ENCODE measurements around the gene CHST15.
A peak's percentile ranks its signal among the peaks of the same experiment; 100 is the strongest.
"Not testable (repeated sequence)": the region's sequence is repeated elsewhere in the genome, so short reads cannot be mapped to it uniquely, and the experiment has no call there.

Gene CHST15

GRCh38 chr10:124097883-124098282 is 4.5 kb upstream of the CHST15 start:
- no peak for DNase-seq

GRCh38 chr10:124096494-124096893 is 3.1 kb upstream of the CHST15 start:
- no peak for DNase-seq

GRCh38 chr10:124095801-124096200 is 2.4 kb upstream of the CHST15 start:
- not testable (repeated sequence) for DNase-seq

GRCh38 chr10:124095096-124095495 is 1.7 kb upstream of the CHST15 start:
- DNase-seq: no peak

- DNase-seq: no peak
Measured at GRCh38 chr10:124094419-124094785, 1.0 kb upstream of the CHST15 start.

GRCh38 chr10:124093774-124094418 is 498 bp upstream of the CHST15 start:
- DNase-seq: not testable (repeated sequence)

GRCh38 chr10:124092250-124092859 is 1.0 kb downstream of the CHST15 start:
- DNase-seq: no peak

- DNase-seq: no peak
Measured at GRCh38 chr10:124091646-124092249, 1.6 kb downstream of the CHST15 start.

- DNase-seq: no peak
Measured at GRCh38 chr10:124090601-124091209, 2.7 kb downstream of the CHST15 start.

GRCh38 chr10:124089859-124090258 is 3.5 kb downstream of the CHST15 start:
- no peak for DNase-seq

- no peak for DNase-seq
Measured at GRCh38 chr10:124088915-124089314, 4.5 kb downstream of the CHST15 start.

- DNase-seq: peak; percentile 81
Measured at GRCh38 chr10:124087672-124088634, 5.4 kb downstream of the CHST15 start.

- no peak for DNase-seq
Measured at GRCh38 chr10:124086787-124087671, 6.4 kb downstream of the CHST15 start.

- DNase-seq: no peak
Measured at GRCh38 chr10:124086097-124086710, 7.2 kb downstream of the CHST15 start.

- DNase-seq: no peak
Measured at GRCh38 chr10:124085680-124086079, 7.7 kb downstream of the CHST15 start.

- DNase-seq: no peak
Measured at GRCh38 chr10:124084708-124085107, 8.7 kb downstream of the CHST15 start.

- no peak for DNase-seq
Measured at GRCh38 chr10:124083740-124084397, 9.5 kb downstream of the CHST15 start.

- DNase-seq: no peak
Measured at GRCh38 chr10:124083047-124083739, 10.2 kb downstream of the CHST15 start.

- no peak for DNase-seq
Measured at GRCh38 chr10:124082555-124082954, 10.8 kb downstream of the CHST15 start.

- no peak for DNase-seq
Measured at GRCh38 chr10:124081547-124082140, 11.8 kb downstream of the CHST15 start.

Measured in SHP77 treated with DMSO at 0.1 percent for 48 hours (cell line).